Vagina (tissue), 2 donors: ENCODE measurements around the gene GAS7. TPM values are rescaled to one million over a fixed set of nuclear protein-coding genes. Genes with fewer than 3 reads are reported as not detected.

Experiments
- DNase-seq, 2 donors: peaks; one replicate each; pipeline ENCODE4 v3.0.0-alpha.2; 2017; ENCODE audit errors: extremely low spot score in 2 of 2
- H3K27ac ChIP-seq: fragments of 200-600 bp; sonication (generic); one replicate; pipeline ENCODE4 v1.5.1; 2019
- H3K27me3 ChIP-seq: fragments of 200-600 bp; sonication (generic); one replicate; pipeline ENCODE4 v1.5.1; 2019
- H3K36me3 ChIP-seq, 2 donors: fragments of 200-600 bp; sonication (generic); one replicate each; pipeline ENCODE4 v1.5.1; 2017 to 2019
- H3K4me1 ChIP-seq: fragments of 200-600 bp; sonication (generic); one replicate; pipeline ENCODE4 v1.5.1; 2019
- H3K4me3 ChIP-seq, 2 donors: fragments of 200-600 bp; sonication (generic); 1 replicate in 1 of 2; 2 replicates in 1 of 2; pipeline ENCODE4 v1.5.1; 2016 to 2019
- H3K9me3 ChIP-seq: fragments of 200-600 bp; sonication (generic); one replicate; pipeline ENCODE4 v1.5.1; 2019
- CTCF ChIP-seq, 3 experiments: fragments of 450-650 bp in 2 of 3; fragments of 200-600 bp in 1 of 3; sonication (generic) in 1 of 3; IDR thresholded peaks; one replicate each; pipeline ENCODE4 v1.5.1; 2017 to 2019; ENCODE audit warnings: antibody characterized with exemption in 3 of 3, mild to moderate bottlenecking in 2 of 3, moderate library complexity in 2 of 3
- POLR2A ChIP-seq, 2 donors: fragments of 450-650 bp; IDR thresholded peaks; one replicate each; pipeline ENCODE4 v1.6.1; 2017; ENCODE audit warnings: antibody characterized with exemption in 2 of 2, mild to moderate bottlenecking in 2 of 2, moderate library complexity in 2 of 2
- POLR2AphosphoS5 ChIP-seq, 2 donors: sonication (generic); formaldehyde crosslinking; IDR thresholded peaks; one replicate each; pipeline ENCODE4 v1.9.0; 2017; ENCODE audit warnings: antibody characterized with exemption in 2 of 2, mild to moderate bottlenecking in 2 of 2, low read depth in 1 of 2; ENCODE audit not compliant: insufficient read depth in 1 of 2
- intact Hi-C: fragments of 100-400 bp; cut with DNase I; formaldehyde crosslinking; loops from one replicate; pipeline ENCODE4 v1.15.1; 2023
- total RNA-seq: library from RNA; depleted of rRNA; stranded (reverse); fragments of >200 nt; gene quantifications from one replicate; pipeline ENCODE4 v1.2.3, GENCODE V29; 2016

Gene GAS7
- total RNA-seq, 1 donor from 2014 or later: 47.1 TPM

- no peak for DNase-seq
- Histone ChIP-seq H3K36me3 (no peaks in the 10 kb centered on the region), H3K27ac (no peak overlapping the region), H3K27me3 (no peaks in the 10 kb centered on the region), H3K9me3 (peaks cover 3% of the 10 kb centered on the region), H3K4me1 (no peaks in the 10 kb centered on the region), H3K4me3 (no peak overlapping the region)
- intact Hi-C loops: no loop called here
- TF ChIP-seq CTCF (IDR thresholded peaks at IDR 0.05) (no peak), POLR2A (IDR thresholded peaks at IDR 0.05) (no peak), POLR2AphosphoS5 (IDR thresholded peaks at IDR 0.05; ENCODE audit: insufficient read depth in 1 of 2, low read depth in 1 of 2) (no peak)
These were observed 336.2 kb downstream of the GAS7 start for GRCh38 chr17:9862220-9862619.

GRCh38 chr17:9860851-9861250, 337.6 kb downstream of the GAS7 start:
- intact Hi-C loops: no loop called here
- no peaks in the 10 kb centered on the region for H3K36me3 ChIP-seq
- H3K9me3 ChIP-seq: peaks cover 3% of the 10 kb centered on the region
- no peaks in the 10 kb centered on the region for H3K27me3 ChIP-seq
- no peak overlapping the region for H3K4me3 ChIP-seq
- H3K4me1 ChIP-seq: no peaks in the 10 kb centered on the region
- peak; percentile 34 to 60 for DNase-seq
- no peak overlapping the region for H3K27ac ChIP-seq
- TF ChIP-seq POLR2AphosphoS5 (IDR thresholded peaks at IDR 0.05; ENCODE audit: insufficient read depth in 1 of 2, low read depth in 1 of 2) (no peak), CTCF (IDR thresholded peaks at IDR 0.05) (no peak), POLR2A (IDR thresholded peaks at IDR 0.05) (no peak)

Other genes starting within 250 kb of the GAS7 start
- not detected for gene MYH13, start 174.4 kb upstream of the GAS7 start, total RNA-seq
- gene MYH8, start 223.3 kb upstream of the GAS7 start, total RNA-seq: not detected